Measurements from ENCODE around the gene ME3. TPM values are rescaled to one million over a fixed set of nuclear protein-coding genes. Genes with fewer than 3 reads are reported as not detected.

ME3 gene
- total RNA-seq, 4 donors from 2014 or later = 15.9 to 94.9 (median 51.3) TPM

DNA sequence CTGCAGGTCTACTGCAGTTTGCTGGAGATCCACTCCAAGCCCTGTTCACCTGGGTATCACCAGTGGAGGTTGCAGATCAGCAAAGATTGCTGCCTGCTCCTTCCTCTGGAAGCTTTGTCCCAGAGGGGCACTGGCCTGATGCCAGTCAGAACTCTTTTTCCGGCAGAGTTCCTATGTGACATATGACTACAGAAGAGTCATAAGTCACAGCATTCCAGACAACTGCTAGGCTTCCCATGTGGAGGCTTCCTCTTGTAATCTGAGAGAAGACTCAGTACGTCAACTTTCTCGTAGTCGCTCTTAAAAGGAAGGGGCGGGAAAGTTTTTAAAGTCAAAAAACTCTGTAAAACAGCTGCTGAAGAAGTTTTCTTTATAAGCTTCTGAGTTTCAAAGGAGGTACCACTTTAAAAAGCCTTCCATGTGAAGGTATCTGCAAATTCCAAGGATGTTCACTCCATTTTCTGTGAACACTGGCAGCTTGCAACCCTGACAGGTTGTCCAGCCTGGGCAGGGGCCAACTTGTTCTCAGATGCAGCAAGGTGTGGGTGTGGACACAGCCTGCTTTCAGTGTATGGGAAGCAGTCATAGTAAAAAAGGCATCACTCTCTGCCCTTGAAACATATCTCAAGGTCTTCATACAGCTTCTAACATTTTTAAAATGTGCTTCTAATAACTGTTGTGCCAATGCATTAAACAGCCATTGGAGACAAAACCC lies 97.8 kb downstream of the ME3 start:
- H3K27me3 ChIP-seq = no peaks in the 10 kb centered on the region
- H3K9me3 ChIP-seq = no peaks in the 10 kb centered on the region
- peaks cover 0 to 12% (median 3%) of the 10 kb centered on the region in 4 donors for H3K4me1 ChIP-seq
- TF ChIP-seq POLR2A (IDR thresholded peaks at IDR 0.05) = no peak
- TF ChIP-seq, protein P1, sequence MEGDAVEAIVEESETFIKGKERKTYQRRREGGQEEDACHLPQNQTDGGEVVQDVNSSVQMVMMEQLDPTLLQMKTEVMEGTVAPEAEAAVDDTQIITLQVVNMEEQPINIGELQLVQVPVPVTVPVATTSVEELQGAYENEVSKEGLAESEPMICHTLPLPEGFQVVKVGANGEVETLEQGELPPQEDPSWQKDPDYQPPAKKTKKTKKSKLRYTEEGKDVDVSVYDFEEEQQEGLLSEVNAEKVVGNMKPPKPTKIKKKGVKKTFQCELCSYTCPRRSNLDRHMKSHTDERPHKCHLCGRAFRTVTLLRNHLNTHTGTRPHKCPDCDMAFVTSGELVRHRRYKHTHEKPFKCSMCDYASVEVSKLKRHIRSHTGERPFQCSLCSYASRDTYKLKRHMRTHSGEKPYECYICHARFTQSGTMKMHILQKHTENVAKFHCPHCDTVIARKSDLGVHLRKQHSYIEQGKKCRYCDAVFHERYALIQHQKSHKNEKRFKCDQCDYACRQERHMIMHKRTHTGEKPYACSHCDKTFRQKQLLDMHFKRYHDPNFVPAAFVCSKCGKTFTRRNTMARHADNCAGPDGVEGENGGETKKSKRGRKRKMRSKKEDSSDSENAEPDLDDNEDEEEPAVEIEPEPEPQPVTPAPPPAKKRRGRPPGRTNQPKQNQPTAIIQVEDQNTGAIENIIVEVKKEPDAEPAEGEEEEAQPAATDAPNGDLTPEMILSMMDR (IDR thresholded peaks at IDR 0.05) = no peak
- DNase-seq = no peak
- H3K4me3 ChIP-seq = no peak overlapping the region
- H3K36me3 ChIP-seq = no peaks in the 10 kb centered on the region
- no peak overlapping the region for H3K27ac ChIP-seq

DNA sequence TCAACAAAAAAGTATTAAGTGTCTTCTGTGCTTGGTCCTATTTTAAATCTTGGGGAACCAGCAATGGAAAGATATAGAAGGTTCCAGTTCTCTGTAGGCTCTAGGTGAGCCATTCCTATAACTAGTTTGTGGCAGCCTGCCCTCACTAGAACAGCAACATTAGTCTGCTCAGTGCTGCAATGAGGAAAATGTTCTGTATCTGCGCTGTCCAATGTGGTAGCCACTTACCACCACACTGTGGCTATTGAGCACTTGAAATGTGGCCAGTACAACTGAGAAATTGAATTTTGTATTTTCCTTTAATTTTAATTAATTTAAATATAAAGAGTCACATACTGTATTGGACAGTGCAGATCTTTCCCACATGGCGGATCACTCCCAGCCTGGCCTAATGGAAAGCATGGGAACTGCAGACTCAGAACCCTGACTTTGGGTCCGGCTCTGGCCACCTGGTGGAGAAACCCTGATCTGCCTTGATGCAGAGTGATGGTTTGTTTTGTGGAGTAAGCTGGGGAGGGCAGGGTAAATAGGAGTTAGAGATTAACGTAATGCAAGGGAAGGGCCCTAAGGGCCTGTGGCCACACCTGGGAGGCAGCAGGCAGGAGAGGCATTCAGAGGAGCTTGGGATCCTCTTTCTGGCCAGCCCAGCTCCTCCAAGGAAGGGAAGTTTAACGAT lies 101.0 kb downstream of the ME3 start:
- TF ChIP-seq POLR2A (IDR thresholded peaks at IDR 0.05) = no peak
- TF ChIP-seq, protein P1 (IDR thresholded peaks at IDR 0.05) = peak in 3 of 6 experiments; percentile 24 to 51 (median 47)
- Histone ChIP-seq H3K9me3 (no peaks in the 10 kb centered on the region), H3K4me1 (no peaks in the 10 kb centered on the region), H3K4me3 (no peak overlapping the region), H3K27me3 (no peaks in the 10 kb centered on the region), H3K36me3 (no peaks in the 10 kb centered on the region), H3K27ac (no peak overlapping the region)
- no peak for DNase-seq

DNA sequence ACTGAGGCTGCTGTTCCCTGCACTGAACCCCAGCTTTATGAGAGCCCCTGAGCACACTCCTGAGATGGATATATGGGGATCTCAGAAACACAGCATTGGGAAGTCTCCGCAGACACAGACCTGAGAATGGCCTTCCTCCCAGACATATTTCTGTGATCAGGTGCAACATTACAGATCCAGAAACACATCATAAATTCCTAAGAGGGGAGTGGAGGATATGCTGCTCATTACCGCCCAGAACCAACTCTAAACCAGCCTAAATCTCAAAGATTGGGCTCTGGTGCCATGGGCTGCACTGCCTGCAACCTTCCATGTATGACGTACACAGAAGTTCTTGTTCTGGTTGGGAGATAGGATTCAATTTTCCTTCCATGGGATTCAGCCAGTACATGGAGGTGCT lies 102.0 kb downstream of the ME3 start:
- H3K4me1 ChIP-seq = no peaks in the 10 kb centered on the region
- H3K27me3 ChIP-seq = no peaks in the 10 kb centered on the region
- no peaks in the 10 kb centered on the region for H3K9me3 ChIP-seq
- H3K4me3 ChIP-seq = no peak overlapping the region
- H3K36me3 ChIP-seq = no peaks in the 10 kb centered on the region
- no peak for DNase-seq
- no peak for TF ChIP-seq POLR2A (IDR thresholded peaks at IDR 0.05)
- TF ChIP-seq, protein P1 (IDR thresholded peaks at IDR 0.05) = no peak
- no peak overlapping the region for H3K27ac ChIP-seq

DNA sequence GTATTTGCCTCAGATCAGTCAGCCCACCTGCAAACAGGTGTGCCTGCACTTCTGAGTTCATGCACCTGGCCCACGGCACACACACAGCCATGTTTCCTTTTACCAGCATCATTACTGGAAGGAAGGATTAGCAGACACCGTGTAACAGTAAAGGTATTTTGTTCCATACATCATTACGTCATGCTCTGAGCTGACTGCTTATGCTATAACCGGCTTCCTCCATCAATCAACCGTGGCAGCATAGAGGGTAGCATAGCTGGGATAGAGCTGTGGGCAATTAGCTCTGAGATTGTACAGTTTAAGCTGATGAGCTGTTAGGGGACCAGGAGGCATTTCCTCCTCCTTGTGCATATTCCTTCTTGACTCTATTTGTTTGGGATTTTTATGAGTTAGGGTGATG lies 102.4 kb downstream of the ME3 start:
- Histone ChIP-seq H3K9me3 (no peaks in the 10 kb centered on the region), H3K27me3 (no peaks in the 10 kb centered on the region), H3K36me3 (no peaks in the 10 kb centered on the region), H3K4me3 (no peak overlapping the region), H3K27ac (no peak overlapping the region), H3K4me1 (no peaks in the 10 kb centered on the region)
- no peak for TF ChIP-seq POLR2A (IDR thresholded peaks at IDR 0.05)
- TF ChIP-seq, protein P1 (IDR thresholded peaks at IDR 0.05) = no peak
- DNase-seq = no peak

DNA sequence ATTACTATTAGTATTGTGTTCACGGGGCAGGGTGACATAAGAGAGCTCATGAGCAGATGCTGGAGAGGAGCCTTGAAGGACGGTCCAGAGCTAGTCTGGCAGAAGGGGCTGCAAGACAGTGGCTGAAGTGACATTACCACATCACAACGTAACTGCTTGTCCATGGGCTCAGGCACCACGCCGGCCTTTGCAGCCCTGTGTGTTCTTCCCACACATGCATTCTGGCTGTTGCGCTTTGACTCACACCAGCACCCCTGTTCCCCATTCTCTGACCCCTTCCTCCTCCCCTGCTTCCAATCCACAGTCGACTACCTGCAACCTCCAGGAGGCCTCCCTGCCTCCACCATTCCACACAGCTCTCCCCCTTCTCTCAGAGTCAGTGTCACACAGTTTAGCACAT lies 103.3 kb downstream of the ME3 start:
- H3K9me3 ChIP-seq = no peaks in the 10 kb centered on the region
- no peak for DNase-seq
- H3K4me3 ChIP-seq = no peak overlapping the region
- no peak for TF ChIP-seq POLR2A (IDR thresholded peaks at IDR 0.05)
- TF ChIP-seq, protein P1 (IDR thresholded peaks at IDR 0.05) = no peak
- H3K36me3 ChIP-seq = no peaks in the 10 kb centered on the region
- H3K27me3 ChIP-seq = no peaks in the 10 kb centered on the region
- no peaks in the 10 kb centered on the region for H3K4me1 ChIP-seq
- no peak overlapping the region for H3K27ac ChIP-seq

All from Peyer's patch (tissue), 4 donors.